GM19463 (cell line): ENCODE measurements around the gene RYR1.
"Not testable (repeated sequence)": the region's sequence is repeated elsewhere in the genome, so short reads cannot be mapped to it uniquely, and the experiment has no call there.

Source experiments
- ATAC-seq: cut with Tn5 transposase; IDR thresholded peaks from one replicate; pipeline ENCODE4 v1.9.1; 2021; ENCODE audit warnings: mild to moderate bottlenecking, moderate library complexity; ENCODE audit not compliant: unreplicated experiment

The RYR1 gene

DNA sequence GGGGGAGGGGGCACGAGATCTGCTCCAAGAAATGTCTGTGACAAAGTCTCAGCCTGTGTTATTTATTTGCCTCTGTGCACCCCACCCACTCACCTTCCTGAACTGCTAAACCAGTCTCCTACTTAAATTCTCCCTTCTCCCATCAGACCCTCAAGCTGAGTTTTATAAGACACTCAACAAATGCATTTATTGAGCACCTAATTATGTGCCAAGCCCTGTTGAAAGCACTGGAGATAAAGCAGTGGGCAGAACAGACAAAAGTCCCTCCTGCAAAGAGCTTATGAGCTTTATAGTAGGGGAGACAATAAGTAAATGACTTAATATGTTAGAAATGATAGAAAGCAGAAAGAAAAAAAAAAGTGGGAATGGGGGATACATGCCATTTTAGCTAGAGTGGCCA lies 34.0 kb upstream of the RYR1 start:
- no peak for ATAC-seq

DNA sequence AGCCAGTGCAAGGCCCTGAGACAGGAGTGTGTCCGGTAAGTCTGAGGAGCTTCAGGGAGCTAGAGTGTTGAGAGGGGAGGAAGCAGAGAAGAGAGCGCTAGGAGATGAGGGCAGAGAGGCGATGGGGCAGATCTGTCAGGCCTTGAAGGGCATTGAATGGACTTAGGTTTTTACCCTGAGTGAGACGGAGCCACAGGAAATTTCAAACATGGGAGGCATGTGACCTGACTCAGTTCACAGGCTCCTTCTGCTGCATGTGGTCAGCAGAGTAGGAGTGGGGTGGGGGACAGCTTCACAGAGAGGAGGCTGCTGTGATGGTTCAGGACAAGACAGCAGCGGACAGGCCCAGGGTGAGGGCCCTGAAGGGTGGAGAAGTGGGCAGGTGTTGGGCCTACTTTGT lies 33.1 kb upstream of the RYR1 start:
- ATAC-seq, result no peak

DNA sequence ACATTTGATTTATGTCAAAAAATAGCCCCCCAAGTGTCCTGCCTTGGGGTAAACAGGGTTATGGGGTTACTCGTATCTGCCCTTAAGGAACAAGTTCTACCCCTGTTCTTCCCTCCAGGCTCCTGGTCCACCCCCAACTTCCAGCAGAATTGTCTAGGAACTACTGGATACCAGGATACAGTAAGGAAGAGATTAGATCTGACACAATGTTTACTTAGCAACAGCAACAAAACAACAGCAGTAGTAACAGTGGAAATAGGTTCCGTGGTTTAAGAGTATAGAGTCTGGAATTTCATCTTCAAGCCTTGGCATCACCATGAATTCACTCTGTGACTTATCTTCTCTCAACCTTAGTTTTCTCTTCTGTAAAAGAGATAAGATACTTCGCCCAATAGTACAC lies 32.3 kb upstream of the RYR1 start:
- no peak for ATAC-seq

DNA sequence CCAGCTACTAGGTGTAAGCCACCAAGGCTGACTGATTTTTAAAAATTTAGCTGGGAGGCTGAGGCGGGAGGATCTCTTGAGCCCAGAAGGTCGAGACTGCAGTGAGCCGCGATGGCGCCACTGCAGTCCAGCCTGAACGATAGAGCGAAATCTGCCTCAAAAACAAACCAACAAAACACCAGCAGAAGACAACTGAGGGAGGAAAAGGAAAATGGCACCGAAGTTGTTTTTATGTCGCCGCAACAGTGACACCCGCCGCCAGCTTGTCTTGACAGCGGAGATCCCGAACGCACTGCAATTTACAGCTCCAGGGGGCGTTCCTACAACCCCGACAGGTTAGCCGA lies 30.9 kb upstream of the RYR1 start:
- ATAC-seq, result no peak

DNA sequence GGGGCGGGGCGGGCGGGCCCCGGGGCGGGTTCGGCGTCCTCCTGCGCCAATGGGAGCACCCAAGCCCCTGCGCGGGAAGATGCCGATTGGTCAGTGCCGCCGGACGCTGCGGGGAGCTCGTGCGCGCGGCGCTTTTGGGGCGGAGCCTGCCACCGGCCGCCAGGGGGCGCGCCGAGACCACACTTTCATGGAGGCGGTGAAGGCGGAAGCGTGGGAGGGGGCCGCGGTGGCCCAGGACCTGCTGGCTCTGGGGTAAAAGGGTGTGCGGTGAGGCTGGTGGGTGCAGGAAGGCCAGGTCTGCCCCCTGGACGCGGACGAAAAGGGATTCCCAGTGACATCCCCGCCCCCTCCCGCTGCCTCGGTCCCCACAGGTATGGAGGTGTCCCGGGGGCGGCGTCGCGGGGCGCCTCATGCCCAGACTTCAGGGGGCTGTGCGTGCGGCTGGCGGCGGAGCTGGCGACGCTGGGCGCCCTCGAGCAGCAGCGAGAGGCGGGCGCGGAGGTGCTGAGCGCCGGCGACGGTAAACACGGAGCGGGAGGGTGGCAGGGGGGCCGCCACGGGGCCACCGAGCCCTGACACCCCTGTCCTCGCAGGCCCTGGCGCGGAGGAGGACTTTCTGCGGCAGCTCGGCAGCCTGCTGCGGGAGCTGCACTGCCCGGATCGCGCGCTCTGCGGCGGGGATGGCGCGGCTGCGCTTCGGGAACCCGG lies 30.4 kb upstream of the RYR1 start, which contains the start of gene FAM98C:
Gene FAM98C, plus strand, starts transcription at position 127 of the 708 bp plus-strand sequence. Its CDS starts 61 bp downstream, at position 188.
- peak; percentile 96 for ATAC-seq

DNA sequence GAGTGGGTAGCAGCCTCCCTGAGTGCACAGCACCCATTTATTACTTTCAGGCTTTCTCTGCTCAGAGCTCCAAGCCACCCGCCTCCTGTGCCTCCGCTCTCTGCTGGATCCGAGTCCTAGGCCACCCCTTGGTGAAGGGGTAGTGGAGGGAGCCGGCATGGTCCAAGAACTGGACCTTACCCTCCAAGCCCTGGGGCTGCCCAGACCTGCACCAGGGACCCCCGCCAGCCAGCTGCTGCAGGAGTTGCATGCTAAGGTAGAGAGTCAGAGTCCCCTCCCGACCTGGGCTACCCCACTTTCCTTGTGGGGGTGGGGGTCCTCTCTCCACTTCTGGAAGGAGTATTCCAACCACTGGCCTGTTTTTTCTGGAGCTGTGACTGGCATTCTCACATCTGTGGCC lies 28.6 kb upstream of the RYR1 start:
- ATAC-seq, result no peak

DNA sequence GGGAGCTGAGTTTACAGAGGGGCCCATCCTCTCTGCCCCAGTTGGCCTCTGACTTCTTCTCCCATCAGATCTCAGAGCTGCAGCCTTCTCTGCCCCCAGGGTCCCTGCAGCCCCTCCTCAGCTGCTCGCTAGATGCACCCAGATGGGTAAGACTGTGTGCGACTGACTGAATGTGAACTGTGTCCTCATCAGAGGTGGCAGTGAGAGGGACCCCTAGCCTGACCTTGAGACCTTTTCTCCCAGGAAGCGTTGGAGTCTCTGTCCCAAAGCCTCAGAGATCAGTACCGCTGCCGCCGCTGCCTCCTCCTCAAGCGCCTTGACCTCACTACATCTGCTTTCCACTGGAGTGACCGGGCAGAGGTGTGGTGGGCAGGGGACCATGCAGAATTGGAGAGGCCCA lies 28.2 kb upstream of the RYR1 start:
- ATAC-seq, result no peak

DNA sequence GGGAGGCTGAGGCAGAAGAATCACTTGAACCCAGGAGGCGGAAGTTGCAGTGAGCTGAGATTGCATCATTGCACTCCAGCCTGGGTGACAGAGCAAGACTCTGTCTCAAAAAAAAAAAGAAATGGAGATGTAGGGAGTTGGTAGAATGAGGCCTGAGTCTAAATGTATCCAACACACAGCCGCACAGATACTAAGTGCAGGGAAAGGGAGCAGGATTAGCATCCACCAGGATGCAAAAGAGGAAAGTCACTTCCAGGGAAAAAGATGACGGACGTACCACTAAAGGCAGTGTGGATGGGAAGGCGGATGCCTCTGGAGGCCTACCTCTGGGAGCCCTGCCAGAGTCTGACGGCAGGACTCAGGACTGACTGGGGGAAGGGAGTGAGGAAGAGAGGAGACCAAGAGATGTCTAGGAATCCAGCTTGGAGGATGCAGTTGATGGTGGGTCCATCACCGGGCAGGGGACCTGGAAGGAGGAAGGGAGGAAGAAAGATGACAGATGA lies 23.8 kb upstream of the RYR1 start:
- no peak for ATAC-seq

DNA sequence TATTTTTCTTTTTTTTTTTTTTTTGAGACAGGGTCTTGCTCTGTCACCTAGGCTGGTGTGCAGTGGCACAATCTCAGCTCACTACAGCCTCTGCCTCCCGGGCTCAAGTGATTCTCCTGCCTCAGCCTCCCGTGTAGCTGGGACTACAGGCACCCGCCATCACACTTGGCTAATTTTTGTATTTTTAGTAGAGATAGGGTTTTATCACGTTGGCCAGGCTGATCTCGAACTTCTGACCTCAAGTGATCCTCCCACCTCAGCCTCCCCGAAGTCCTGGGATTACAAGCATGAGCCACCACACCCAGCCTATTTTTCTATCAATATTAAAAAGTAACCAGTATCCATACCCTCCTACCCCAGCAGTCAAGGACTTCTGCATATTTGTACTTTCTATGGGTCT lies 23.1 kb upstream of the RYR1 start:
- ATAC-seq, result not testable (repeated sequence)

DNA sequence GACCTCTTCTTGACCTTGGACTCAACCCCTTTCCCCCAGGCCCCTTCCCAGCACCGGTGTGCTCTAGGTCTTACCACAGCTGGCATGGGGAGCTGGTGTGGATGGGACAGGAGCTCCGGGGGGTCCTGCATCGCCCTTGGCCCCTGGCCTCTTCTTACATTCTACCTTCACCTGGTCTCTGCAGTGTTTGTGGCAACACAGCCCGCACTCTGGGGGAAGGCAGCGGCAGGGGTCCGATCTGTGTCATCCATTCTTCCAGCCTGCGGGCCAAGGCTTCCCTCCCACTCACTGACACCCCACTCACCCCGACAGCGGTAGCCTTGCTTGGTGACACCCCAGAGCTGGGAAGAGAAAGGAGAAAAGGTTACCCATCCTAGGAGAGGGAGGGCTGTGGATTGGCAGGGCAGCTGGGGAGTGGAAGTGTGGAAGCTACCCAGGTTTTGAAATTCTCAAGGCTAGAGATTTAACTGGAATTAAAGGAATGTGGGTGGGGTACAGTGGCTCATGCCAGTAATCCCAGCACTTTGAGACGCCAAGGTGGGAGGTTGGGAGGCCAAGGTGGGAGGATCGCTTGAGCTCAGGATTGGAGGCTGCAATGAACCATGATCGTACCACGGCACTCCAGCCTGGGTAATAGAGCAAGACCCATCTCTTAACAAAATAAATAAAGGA lies 22.3 kb upstream of the RYR1 start:
- ATAC-seq, result no peak

DNA sequence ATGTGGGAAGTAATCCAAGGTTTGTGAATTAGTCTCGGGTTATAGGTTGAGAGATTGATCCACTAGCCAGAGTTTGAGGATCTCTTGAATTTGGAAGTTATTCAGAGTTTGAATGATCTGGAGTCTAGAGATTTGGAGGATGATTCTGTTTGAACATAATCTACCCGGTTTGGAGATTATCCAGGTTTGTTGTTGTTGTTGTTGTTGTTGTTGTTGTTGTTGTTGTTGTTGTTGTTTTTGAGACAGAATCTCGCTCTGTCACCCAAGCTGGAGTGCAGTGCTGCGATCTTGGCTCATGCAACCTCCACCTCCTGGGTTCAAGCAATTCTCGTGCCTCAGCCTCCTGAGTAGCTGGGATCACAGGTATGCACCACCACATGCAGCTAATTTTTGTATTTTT lies 21.6 kb upstream of the RYR1 start:
- not testable (repeated sequence) for ATAC-seq

DNA sequence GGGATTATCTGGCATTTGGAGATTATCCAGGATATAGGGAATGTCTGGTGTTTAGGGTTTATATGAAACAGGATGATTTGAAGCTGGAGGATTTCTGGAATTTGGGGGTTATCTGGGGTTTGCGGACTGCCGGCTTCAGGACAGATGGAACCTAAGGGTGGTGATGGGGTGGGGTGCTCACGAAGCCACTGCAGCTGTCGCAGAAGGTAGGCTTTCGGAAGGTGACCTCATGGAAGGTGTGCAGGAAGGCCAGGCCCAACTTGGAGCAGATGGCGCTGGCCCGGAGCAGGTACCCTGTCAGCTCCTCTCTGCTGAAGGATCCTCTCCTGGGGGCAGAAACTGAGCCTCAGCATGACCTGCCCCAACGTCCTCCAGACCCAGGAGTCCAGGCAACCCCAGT lies 21.0 kb upstream of the RYR1 start:
- no peak for ATAC-seq

DNA sequence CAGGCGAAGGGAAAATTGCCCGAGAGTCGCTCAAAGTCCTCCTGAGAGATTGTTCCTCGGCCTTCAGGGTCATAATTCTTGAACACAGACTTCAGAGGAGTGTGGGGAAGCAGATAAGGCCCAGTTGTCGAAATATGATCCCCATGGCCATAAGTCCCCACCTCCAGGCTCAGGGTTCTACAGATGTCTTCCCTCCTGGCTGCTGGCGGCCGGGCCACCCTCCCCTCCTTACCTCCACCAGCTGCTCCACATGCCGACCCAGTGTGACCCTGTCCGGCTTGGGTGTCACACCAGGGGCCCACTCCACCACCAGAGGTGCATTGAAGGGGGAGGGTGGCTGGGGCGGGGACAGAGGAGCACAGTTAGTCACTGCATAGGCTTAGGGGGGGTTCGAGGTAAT lies 20.5 kb upstream of the RYR1 start:
- ATAC-seq, result no peak

DNA sequence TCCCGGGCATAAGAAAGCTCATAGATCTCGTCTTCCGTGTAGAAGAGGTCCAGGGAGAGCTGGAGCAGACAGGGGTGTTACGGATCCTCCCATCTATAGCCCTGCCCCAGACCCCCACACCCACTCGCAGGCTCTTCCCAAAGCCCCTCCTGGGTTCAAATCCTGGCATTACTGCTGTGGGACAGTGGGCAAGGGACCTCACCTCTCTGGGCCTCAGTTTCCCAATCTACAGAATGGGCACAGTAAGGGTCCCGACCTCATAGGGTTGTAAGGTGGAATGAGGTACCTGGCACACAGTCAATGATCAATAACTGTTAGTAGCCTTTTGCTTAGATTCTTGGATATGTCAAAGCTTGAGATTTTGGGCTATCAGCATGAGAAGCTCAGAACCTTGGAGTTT lies 20.1 kb upstream of the RYR1 start:
- no peak for ATAC-seq

DNA sequence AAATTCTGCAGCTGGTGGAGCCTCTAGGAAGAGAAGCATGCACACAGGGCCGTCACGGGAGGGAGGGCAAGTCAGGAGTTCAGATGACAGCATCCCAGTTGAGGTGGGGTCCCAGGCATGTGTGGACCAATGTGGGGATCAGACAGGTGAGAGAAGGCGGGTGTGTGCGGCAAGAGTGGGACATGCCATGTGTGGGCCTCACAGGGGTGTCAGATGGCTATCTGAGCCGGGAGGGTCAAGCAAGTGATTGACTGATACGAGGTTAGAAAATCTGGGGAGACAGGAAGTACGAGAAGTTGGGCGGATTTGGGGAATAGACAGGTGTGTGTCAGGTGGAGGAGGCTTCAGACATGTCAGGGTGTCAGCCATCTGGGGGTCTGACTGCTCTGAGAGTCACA lies 16.3 kb upstream of the RYR1 start:
- no peak for ATAC-seq

DNA sequence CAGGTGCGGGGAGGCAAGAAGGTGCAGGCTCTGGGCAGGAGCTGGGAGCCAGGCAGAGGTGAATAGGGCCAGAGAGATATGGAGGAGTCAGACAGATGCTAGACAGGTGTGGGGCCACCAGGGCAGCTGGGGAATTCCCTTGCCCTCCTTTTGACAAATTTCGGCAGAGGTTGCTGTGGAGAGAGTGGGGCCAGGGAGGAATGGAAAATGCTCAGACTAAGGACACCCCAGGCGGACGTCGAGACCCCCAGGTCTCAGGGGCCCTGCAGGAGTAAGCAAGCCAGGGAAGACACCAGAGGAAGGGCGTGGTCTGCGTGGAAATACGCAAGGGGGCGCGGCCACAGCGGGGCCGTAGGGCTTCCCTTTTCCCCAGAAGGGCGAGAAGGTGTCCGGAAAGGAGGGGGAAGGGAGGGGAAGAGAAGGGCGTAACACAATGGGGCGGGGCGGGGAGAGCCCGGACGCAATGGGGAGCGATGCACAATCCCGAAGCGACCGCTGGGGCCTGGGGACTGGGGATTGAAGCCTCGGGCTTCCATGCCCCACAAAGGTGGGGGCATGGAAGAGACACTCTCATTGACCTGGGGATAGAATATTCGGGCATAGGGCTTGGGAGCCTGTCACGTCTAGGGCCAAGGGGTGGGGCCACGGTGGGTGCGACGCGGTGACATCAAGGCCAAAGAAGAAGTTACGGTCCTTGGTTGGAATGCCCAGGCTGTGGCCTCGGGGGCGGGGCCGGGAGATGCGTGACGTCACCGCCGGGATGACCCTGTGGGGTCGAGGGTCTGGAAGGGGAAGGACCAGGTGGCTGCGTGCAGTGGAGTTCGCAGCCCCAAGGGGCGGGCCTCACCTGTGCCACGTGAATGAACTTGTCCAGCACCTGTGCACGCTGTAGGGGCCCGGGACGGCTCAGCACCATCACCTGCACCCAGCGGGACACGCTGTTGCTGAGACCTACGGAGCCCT lies 15.7 kb upstream of the RYR1 start:
- ATAC-seq, result no peak

DNA sequence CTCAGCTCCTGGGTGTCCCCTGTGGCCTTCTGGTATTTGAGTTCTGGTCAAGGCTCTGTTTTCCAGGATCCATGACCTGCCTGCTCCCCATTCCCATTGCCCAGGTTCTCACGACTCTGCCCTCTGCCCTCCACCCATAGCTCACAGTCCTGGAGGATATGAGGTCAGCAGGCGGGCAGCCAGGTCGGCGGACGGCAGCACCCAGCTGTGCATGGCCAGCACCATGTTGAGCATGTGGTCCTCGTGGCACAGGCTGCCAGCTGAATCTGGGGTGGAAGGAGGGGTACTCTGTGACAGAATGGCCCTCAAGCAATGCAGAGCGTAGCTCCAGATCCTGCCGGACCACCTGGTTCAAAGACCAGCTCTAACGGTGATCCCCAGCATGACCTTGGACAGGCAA lies 12.6 kb upstream of the RYR1 start:
- no peak for ATAC-seq

DNA sequence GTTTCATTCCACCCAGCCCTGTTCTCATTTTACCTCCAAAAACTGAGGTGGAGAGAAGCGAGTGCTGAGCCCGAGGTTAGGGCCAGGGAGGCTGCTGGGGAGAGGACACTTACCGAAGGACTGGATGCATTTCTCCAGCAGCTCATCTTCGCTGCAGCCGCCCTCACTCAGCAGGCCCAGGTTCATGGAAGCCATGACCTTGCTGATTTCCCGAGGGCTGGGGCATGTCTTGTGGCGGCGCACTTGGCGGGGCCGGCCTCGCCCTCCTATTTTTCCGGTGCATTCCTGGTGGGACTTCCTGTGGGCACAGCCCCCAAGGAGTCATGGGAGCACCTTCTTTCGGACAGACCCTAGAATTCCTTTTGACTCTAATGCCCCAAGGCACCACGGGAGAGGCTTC lies 11.6 kb upstream of the RYR1 start:
- no peak for ATAC-seq

DNA sequence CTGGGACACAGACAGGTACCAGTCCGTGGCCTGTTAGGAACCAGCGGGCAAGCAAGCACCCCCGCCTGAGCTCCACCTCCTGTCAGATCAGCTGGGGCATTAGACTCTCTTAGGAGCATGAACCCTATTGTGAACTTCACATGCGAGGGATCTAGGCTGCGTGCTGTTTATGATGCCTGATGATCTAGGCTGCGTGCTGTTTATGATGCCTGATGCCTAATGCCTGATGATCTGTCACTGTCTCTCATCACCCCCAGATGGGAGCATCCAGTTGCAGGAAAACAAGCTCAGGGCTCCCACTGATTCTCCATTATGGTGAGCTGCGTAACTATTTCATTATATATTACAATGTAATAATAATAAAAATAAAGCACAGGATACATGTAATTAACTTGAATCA lies 11.1 kb upstream of the RYR1 start:
- ATAC-seq, result no peak

DNA sequence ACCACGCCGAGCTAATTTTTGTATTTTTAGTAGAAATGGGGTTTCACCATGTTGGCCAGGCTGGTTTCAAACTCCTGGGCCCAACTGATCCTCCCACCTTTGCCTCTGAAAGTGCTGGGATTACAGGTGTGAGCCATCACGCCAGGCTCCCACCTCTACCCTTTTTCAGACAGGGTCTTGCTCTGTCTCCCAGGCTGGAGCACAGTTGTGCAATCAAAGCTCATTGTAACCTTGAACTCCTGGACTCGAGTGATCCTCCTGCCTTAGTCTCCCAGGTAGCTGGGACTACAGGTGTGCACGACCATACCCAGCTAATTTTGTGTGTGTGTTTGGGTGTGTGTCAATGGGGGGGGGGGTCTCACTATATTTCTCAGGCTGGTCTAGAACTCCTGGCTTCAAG lies 9.2 kb upstream of the RYR1 start:
- no peak for ATAC-seq

DNA sequence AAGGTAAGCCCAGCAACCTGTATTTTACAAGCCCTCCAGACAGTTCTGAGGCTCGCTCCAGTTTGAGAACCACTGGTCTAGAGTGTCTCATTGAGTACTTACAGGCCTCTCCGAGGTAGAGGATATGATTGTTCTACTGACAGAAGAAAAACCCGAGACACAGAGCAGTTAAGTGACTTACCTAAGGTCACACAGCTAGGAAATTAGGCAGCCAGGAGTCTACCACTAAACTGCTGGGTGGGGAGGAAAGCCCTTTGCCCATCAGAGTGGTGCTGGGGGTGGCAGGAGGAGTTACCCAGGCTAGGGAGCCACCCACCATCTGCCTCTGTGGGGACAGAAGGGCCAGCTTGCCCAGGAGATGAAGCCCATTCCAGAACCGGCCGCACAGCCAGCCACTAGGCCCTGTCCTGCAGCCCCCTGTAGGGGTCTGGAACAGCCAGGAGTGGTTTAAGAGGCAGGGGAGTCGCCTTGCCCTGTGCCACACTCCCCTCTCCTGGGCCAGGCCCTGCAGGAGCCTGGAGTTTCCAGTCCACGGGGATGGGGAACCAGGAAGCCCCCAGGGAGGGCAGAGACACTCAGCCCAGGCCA lies 8.2 kb upstream of the RYR1 start:
- ATAC-seq, result no peak
